ENCODE data around the gene PSMF1.

The PSMF1 gene

GRCh38 chr20:1166948-1167720 lies 48.7 kb downstream of the PSMF1 start:
- no peak for DNase-seq

GRCh38 chr20:1169224-1169623 lies 50.8 kb downstream of the PSMF1 start:
- no peak for DNase-seq

DNA sequence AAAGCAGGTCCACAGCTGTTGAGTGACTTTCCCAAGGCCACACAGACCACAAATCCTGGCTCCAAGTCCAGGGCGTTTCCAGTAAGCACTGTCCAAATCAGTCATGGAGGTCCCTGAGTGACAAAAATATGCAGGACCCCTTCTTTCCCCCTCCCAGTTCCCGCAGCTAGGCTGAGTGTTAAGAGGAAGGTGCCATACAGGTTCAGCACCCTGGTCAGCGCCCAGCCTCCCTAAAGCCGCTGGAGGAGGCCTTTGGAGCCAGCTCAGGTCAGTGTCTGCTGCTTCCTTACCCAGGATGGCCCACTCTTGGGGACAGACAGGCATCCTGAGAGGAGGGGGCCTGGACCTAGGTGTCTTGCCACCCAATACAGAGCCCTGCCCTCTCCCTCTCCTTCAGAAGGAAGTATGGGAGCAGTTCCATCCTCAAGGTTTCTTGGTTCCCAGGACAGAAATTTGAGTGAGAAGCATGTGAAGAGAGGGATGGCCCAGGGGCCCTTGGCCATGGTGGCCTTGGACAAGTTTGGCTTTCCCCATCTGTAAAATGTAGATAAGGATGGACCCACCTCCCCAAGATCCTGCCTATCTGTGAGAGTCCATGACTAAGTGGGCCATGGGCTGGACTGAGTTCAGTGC lies 53.2 kb downstream of the PSMF1 start:
- DNase-seq: no peak

GRCh38 chr20:1173698-1174097 lies 55.3 kb downstream of the PSMF1 start:
- DNase-seq: no peak

DNA sequence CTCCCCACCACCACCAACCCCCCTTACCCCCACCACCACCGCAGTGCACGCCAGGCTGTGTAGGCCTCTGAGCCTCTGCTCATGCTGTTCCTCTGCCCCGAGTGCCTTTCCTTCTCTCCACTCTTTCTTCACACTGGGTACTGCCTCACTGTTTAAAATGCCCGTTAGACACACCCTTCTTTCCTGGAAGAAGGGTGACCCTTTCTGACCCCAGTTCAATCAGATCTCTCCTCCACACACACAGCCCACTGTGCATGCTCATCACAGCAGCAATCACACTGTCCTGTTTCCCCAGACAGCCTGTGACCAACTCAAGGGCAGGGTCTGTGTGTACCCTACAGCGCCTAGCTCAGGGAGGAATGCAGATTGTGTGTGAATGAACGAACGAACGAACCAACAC lies 56.4 kb downstream of the PSMF1 start:
- DNase-seq: no peak

GRCh38 chr20:1177680-1178079 lies 59.3 kb downstream of the PSMF1 start:
- DNase-seq: no peak

DNA sequence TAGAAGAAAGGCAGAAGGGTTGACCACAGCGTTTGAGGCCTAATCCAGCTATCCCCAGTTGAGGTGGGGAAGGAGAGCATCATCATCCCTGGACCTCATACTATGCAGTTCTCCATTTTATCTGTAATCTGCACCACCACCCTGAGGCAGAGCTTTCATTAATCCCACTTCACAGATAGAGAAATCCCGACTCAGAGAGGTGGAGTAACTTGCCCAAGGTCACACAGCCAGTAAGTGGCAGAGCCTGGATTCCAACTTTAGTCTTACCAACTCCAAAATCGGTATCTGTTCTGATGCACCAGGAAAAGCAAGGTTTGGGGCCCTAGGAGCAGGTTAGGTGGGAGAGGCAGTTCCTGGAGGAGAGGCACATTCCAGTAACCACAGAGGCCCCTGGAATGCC lies 59.7 kb downstream of the PSMF1 start:
- no peak for DNase-seq

GRCh38 chr20:1178623-1179022 lies 60.2 kb downstream of the PSMF1 start:
- DNase-seq: no peak

- no peak for DNase-seq
These were observed 62.5 kb downstream of the PSMF1 start for GRCh38 chr20:1180949-1181348.

DNA sequence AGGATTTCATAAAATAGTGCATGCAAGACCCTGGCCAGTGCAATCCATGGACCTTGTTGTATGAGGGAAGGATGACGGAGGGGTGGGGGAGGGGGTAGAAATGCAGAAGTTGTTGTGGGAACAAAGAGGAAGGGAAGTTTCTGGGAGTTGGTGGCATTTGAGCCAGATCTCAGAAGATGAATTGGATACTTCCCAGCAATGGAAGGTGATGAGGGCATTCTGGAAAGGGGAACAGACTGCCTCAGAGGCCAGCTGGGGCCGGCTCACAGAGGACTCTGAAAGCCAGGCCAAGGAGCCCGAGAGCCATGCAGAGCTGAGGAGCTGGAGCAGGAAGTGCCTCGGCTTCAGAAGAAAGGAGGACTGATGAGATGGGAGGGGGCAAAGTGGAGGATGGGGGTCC lies 63.7 kb downstream of the PSMF1 start:
- DNase-seq: no peak

GRCh38 chr20:1183153-1183552 lies 64.8 kb downstream of the PSMF1 start:
- no peak for DNase-seq

DNA sequence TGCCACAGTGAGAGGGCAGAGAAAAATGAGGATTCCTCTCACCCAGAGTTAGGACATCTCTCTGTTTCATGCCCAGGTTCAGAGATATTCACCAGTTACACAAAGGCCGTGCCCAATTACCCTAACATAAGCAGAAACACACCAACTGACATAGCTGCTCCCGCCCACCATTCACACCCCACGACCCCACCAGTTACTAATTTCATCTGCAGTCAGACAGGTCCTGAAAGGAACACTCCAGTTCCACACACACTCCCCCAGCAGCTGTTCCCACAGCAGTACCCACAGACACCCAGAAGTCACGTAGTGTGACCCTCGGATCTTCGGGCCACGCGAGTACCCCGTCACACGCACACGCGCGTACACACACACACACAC lies 65.8 kb downstream of the PSMF1 start:
- DNase-seq: no peak

- no peak for DNase-seq
These were observed 66.4 kb downstream of the PSMF1 start, which contains the start of gene TMEM74B for GRCh38 chr20:1184638-1185315. Gene TMEM74B, minus strand, starts transcription at chr20:1184981. Its CDS starts 1,180 bp downstream, at chr20:1183801.

GRCh38 chr20:1185316-1185741 lies 66.9 kb downstream of the PSMF1 start:
- DNase-seq: no peak

- DNase-seq: peak; percentile 39
These were observed 67.5 kb downstream of the PSMF1 start for GRCh38 chr20:1185790-1186334.

- DNase-seq: no peak
These were observed 68.1 kb downstream of the PSMF1 start for GRCh38 chr20:1186367-1186991.

DNA sequence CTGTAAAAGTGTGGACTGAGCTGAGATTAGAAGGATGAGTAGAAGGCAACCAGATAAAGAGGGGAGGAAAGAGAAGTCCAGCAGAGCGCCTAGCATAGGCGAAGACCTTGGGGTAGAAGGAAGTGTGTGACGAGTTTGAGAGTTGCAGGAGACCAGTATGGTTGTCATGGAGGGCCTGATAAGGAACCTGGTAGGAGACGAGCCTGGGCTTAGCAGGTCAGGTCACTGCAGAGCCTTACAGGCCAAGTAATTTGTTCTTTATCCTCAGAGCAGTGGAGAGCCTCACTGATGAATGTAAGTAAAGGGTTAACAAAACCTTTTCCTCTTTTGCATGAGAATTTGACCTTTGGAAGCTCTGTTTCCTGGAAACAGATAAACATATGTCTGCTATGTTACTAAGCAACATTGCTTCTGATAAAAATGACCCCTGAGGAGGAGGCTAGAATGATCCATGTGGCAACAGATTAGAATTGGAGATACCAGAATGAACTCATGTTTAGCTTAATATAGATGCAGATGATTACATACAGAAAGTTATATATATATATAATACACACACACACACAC lies 69.3 kb downstream of the PSMF1 start:
- no peak for DNase-seq

- no peak for DNase-seq
These were observed 69.9 kb downstream of the PSMF1 start for GRCh38 chr20:1188347-1188746.

GRCh38 chr20:1189827-1190226 lies 71.4 kb downstream of the PSMF1 start:
- DNase-seq: no peak

GRCh38 chr20:1190847-1191246 lies 72.4 kb downstream of the PSMF1 start:
- DNase-seq: no peak

GRCh38 chr20:1191299-1191698 lies 72.9 kb downstream of the PSMF1 start:
- DNase-seq: no peak

- no peak for DNase-seq
These were observed 76.8 kb downstream of the PSMF1 start for GRCh38 chr20:1195226-1195625.

DNA sequence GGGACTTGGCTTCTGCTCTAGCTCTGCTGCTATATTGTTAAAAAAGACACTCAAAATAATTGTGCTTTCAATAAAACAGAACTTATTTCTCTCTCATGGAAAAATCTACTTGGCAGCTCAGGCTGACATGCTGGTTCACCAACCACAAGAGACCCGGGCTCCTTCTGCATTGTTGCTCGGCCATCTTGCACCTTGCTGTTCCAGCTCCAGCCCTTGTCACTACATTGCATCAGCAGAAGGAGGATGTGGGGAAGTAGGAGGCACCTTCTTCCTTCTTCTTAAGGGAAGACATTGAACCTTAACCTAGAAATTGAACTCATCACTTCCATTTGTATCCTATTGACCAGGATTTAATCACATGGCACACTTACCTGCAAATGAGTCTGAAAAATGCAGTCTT lies 78.2 kb downstream of the PSMF1 start:
- no peak for DNase-seq
